DND-41 (cell line): Measurements from ENCODE around the gene CMTM7.

Source experiments
- EZH2 ChIP-seq: IDR thresholded peaks from 3 replicates; pipeline ENCODE4 v1.6.1; 2012; ENCODE audit warnings: borderline replicate concordance, low read depth, mild to moderate bottlenecking, moderate library complexity, low read length, inconsistent platforms; ENCODE audit not compliant: severe bottlenecking
- TF ChIP-seq, protein P1 (sequence below): IDR thresholded peaks from 2 replicates; pipeline ENCODE4 v1.5.1; 2012; ENCODE audit warnings: borderline replicate concordance, low read length, moderate library complexity, mild to moderate bottlenecking; ENCODE audit not compliant: poor library complexity, severe bottlenecking; ENCODE audit errors: extremely low read depth

DNA sequence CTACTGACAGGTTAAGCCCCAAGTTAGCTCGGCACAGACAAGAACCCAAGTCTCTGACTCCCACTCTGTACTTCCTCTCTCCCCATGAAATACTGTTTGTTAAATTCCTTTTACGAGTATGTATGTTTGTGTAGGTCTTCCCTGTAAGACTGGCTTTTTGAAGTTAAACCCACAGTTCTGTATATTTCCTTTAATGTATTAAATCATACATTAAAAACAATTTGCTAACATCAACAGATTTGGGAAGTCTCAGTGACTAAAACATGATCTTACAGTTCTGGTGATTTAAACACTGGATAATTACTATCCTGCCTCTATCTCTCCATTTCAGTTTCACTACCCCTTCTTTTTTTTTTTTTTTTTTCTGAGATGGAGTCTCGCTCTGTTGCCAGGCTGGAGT lies 106.6 kb downstream of the CMTM7 start:
- TF ChIP-seq, protein P1, sequence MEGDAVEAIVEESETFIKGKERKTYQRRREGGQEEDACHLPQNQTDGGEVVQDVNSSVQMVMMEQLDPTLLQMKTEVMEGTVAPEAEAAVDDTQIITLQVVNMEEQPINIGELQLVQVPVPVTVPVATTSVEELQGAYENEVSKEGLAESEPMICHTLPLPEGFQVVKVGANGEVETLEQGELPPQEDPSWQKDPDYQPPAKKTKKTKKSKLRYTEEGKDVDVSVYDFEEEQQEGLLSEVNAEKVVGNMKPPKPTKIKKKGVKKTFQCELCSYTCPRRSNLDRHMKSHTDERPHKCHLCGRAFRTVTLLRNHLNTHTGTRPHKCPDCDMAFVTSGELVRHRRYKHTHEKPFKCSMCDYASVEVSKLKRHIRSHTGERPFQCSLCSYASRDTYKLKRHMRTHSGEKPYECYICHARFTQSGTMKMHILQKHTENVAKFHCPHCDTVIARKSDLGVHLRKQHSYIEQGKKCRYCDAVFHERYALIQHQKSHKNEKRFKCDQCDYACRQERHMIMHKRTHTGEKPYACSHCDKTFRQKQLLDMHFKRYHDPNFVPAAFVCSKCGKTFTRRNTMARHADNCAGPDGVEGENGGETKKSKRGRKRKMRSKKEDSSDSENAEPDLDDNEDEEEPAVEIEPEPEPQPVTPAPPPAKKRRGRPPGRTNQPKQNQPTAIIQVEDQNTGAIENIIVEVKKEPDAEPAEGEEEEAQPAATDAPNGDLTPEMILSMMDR: no peak
- TF ChIP-seq EZH2: no peak
